SW480 (cell line): ENCODE results near the gene PI4KA.

Experiments used
- DNase-seq: peaks from one replicate; pipeline ENCODE4 v3.0.0-alpha.2; 2016; ENCODE audit warnings: low spot score

The PI4KA gene

DNA sequence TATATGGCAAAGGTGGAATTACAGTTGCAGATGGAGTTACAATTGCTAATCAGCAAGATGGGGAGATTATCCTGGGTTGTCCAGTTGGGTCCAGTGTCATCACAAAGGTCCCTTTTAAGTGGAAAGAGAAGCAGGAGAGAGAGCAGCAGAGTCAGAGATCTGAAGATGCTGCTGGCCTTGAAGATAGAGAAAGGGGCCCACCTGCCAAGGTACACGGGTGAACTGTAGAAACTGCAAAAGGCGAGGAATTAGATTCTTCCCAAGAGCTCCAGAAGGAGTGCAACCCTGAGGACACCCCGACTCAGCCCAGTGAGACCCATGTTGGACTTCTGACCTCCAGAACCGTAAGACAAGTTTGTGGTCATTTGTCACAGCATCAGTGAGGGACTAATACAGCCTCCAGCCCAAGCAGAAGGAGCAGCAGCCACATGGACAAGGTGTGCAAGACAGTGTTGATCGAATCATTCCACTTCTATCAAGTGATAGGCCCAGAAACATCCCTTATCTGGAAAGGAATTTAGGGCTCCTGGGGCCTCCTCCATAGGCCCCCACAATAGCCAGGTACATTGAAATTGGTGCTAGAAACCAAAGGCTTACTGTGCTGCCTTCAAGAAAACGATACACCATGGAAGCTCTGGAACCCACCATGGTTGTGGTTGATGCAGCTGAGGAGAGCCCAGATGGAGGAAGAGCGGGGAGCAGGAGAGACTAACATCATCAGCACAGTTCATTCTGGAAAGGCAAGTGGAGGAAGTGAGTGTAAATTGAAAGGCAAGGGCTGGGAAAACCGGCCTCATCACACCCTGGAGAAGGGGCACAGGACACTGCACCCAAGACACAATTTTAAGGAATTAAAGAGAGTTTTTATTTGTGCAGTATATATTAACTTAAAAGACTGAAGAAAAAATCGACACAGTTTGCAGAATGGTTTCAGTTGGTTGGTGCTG is 23.5 kb upstream of the PI4KA start:
- no peak for DNase-seq

GRCh38 chr22:20881231-20881630 is 22.6 kb upstream of the PI4KA start:
- no peak for DNase-seq

GRCh38 chr22:20877715-20878114 is 19.1 kb upstream of the PI4KA start:
- no peak for DNase-seq

DNA sequence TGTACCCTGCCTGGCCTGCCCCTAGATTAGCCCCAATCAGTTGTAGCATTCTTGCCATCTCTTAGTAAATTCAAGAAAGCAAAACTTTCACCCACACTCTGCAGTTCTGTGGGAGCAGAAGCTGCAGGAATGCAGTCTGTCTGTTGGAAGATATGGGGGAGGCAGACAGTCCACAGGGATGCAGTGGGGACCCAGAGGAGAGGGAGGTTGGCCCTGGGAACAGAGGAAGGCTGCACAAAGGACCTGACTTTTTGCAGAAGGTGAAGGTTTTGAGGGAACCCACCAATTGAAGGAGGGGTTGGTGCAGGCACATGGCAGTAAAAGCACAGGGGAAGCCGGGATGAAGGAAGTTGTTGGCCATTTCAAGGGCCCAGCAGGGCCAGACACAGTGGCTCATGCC is 16.7 kb upstream of the PI4KA start:
- DNase-seq, result no peak

DNA sequence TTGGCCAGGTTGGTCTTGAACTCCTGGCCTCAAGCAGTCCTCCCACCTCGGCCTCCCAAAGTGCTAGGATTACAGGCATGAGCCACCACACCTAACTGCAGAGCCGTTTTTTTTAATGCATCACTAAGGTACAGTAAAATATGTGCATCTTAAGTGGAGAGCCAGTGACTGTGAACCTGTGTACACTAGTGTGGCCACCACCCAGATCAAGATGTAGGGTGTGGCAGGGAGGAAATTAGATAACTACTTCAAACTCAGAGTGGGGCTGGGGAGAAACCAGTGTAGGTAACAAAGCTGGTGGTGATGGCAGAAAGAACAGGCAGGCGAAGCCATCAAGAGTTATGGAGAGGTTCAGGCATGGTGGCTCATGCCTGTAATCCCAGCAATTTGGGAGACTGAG is 14.6 kb upstream of the PI4KA start:
- no peak for DNase-seq

GRCh38 chr22:20869234-20869633 is 10.6 kb upstream of the PI4KA start:
- no peak for DNase-seq

GRCh38 chr22:20868025-20868962 is 9.7 kb upstream of the PI4KA start:
- no peak for DNase-seq

DNA sequence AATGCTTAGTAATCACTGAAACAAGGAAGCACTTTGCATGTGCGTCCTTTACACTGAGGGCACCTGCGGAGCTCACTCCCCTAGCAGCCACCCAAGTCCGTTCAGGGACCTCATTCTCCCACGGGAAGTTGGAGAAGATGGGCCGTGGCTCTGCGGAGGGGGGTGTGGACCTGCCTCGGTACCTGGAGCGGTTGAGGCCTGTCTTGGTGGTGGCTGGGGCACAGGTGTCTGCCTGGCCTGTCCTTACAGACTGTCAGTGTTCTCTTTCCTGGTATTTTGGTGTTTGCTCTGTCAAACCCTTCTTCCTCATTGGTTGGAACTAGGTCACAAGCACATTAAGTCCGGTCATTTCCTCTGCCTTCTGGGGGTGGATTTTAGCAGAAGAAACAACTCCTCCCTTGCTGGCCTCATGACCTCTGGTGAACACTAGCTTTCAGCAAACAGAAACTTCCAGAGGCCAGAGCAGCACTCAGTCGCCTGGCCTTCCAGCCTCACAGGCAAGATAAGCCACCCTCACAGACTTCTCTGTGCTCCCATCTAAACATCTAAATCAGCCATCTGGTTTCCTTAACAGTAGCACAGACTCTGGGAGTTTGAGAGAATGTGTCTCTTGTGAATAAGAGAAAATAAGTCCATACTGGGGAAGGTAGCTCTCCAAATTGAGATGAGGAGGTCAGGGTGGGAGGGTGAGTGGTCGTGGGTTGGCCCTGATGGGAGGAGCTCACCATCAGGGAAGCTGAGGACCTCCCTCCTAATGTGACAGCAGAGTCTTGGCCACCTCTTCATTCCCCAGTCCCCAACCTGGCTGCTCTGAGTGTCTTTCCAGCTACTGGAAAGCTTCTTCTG is 8.8 kb upstream of the PI4KA start:
- DNase-seq, result no peak

GRCh38 chr22:20866736-20867135 is 8.1 kb upstream of the PI4KA start:
- no peak for DNase-seq

DNA sequence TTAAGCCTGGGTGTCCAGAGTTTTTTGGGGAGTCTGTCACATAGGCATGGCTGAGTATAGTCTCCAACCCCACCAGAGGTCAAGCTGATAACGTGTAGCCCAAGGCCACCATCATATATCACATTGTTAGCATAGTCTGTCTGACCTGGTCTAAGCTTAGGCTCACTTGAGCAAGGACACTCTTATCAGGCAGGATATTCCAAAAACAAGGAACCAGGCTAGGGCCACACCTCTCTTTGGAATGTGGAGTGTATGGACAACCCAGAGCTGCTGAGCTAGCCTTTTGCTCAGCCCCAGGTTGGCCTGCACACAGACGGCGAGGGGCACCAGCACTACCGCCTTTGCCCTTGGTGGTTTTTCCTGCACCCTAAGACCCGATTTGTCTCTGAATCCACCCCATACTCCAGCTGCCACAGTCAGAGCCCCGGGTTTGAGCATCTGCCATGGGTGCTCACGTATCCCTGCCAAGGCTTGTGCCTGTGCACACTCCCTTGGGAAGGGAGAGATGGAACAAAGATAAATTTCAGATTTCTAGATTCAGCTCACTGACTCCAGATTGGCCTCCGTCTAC is 7.3 kb upstream of the PI4KA start:
- DNase-seq, result no peak

DNA sequence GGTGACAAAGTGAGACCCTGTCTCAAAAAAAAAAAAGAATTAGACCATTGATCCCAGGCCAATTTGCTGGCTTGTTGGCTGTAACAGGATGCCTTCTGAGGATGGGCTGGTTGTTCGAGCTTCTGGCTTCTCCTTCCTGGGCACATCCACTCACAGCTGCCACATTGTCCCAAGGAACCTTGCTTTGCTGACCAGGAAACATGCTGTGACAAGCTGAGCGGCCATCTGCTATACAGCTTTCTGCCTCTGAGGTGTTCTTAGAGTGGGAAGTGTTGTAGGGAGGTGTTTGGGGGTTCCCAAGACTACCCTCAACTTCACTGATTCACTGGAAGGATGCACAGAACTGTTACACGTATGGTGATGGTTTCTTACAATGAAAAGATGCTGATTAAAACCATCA is 6.7 kb upstream of the PI4KA start:
- no peak for DNase-seq

- no peak for DNase-seq
Observed at GRCh38 chr22:20864186-20864908, 5.7 kb upstream of the PI4KA start.

DNA sequence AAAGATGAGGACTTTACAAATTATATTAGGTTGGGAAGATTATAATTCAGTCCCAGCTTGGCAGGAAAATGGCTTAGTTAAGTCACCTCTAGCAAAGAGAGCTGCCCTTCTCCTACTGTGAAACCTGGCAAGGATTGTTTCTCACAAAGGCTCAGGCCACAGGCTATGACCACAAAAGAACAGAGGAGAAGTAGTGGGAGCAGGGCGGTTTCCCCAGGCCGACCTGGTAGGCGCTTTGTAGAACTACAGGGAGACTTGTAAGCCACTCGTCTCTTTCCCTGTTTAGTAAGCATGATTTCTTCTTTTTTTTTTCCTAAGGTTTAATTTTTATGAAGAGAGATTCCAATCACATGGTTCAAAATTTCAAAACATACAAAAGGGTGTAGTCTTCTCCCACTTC is 4.8 kb upstream of the PI4KA start:
- DNase-seq, result no peak

GRCh38 chr22:20862540-20862939 is 3.9 kb upstream of the PI4KA start:
- DNase-seq, result no peak

DNA sequence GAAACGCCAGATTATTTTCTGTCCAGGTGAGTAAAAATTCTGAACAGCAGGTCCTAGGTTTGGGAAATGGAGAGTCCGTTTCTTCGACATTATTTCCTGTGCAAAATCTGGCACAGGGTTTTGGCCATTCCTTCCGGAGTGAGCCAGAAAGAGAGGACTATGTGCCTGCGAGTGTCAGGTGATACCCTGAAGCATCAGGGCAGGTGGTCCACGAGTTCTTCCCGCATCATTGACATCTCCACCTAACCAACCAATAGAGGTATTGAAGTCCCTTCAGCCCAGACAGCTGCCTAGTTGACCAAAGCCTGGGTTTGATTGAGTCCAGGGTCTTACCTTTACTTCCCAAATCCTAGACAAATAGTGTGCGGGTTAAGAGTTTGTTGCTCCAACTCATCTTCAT is 1.0 kb upstream of the PI4KA start:
- DNase-seq, result no peak

- DNase-seq, result peak; percentile 50
Observed at GRCh38 chr22:20857838-20858614, 585 bp downstream of the PI4KA start.

- DNase-seq, result no peak
Observed at GRCh38 chr22:20857247-20857643, 1.4 kb downstream of the PI4KA start.

- DNase-seq, result no peak
Observed at GRCh38 chr22:20853236-20853660, 5.4 kb downstream of the PI4KA start.

- no peak for DNase-seq
Observed at GRCh38 chr22:20852503-20852902, 6.1 kb downstream of the PI4KA start.

DNA sequence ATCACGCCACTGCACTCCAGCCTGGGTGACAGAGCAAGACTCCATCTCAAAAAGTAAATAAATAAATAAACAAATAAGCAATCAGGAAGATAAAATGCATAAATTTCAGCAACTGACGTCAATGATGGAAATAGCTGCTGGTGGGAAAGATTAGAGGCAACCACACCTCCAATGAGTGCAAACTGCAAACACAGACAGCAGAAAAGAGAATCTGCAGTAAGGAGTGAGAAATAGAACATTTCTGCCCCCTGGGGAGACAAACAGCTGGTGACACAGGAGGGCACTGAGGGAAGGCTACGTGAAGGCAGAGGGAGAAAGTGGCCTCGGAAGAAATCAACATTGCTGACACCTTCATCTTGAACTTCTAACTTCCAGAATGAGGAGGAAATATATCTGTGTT is 6.5 kb downstream of the PI4KA start:
- no peak for DNase-seq
